GM19035 (cell line): Measurements from ENCODE around the gene PRLH.
A peak's percentile ranks its signal among the peaks of the same experiment; 100 is the strongest.

ENCODE experiments used
- ATAC-seq: cut with Tn5 transposase; IDR thresholded peaks from one replicate; pipeline ENCODE4 v1.9.1; 2021; ENCODE audit not compliant: unreplicated experiment

The PRLH gene

DNA sequence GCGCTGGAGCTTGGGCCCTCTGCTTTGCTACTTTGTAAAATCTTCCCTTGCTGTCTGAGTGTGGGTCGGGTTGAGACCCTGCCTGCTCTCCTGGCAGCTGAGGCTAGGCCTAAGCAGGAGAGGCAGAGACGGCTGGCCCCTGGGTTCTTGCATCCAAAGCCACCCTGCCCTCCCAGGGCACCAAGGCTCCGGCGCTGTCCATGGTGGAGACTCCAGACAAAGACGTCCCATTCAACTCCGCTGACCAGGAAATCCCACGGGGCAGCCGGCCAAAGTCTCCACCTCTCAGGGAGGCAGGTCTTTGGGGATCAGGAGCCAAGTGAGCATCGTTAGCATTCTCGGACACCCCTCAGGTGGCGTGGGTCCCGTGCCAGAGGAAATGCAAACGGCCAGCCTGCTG lies 2.6 kb upstream of the PRLH start:
- ATAC-seq, result no peak

DNA sequence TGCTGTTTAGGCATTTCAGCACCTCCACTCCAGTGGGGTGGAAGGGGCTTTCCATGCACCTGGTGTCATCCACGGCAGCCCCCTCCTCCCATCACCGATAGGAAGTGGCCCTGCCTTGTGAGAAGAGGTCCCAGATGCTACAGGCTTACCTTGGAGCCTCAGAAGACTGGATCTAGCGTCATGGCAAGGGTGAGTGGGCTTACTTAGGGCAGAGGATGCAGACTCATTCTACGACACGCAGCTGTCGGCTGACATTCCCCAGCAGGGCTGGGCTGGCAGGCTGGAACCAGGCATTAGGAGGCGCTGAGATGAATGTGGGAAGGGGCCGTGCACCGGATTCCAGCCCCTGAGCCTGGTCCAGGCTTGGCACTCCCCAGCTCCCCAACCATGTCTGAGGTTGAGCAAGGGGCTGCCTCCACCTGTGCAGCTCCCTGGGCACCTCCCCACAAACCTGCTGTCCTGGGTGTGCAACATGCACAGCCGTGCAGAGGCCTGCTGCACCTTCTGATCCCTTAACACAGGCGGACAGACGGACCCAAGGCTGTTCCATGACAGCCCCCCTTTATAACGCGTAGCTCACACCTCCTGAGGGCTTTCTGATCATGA lies 1.7 kb upstream of the PRLH start:
- ATAC-seq, result no peak

DNA sequence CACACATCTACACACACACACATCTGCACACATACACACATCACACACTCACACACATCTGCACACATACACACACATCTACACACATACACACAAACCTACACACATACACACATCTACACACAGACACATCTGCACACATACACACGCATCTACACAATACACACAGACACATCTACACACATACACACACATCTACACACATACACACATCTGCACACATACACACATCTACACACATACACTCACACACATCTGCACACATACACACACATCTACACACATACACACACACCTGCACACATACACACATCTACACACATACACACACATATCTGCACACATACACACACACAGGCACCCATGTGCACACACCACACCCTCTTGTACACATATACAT lies 400 bp upstream of the PRLH start:
- no peak for ATAC-seq

- ATAC-seq, result no peak
Observed at GRCh38 chr2:237567276-237568029, 1.1 kb downstream of the PRLH start.

DNA sequence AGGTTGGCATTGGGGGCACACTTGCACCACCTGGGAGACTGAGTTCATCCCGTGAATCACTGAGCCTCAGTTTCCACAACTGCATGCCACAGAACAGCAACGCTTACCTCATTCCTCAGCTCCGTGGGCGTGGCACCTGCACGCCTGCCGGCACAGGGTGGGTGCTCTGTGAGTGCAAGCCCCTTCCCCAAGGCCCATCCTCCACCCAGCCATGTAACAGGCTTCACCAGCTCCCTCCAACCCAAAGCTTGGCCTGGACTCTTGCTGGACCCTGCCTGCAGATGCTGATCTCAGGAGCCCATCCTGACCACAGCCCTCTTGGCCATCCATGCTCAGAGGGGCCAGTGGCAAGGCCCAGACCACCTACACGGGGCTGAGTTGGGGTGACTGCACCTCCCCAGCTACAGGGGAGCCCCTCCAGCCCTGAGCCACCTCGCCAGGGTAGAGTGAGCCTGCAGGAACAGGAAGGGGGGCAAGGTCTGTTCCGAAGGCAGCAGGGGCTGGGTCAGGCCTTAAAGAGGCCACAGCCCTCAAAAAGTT lies 1.8 kb downstream of the PRLH start:
- ATAC-seq, result no peak

DNA sequence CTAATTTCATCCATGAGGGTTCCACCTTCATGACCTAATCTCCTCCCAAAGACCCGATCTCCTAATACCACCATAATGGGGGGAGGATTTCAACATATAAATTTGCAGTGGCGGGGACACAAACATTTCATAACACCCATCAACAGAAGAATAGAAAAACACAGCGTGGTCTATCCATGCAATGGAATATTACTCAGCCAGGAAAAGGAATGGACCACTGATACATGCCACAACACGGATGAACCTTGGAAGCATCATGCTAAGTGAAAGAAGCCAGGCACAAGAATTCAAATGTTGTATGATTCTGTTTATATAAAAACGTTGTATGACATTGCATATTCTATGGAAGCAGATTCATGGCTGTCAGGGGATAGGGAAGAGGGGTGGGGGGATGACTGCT lies 2.7 kb downstream of the PRLH start:
- no peak for ATAC-seq

DNA sequence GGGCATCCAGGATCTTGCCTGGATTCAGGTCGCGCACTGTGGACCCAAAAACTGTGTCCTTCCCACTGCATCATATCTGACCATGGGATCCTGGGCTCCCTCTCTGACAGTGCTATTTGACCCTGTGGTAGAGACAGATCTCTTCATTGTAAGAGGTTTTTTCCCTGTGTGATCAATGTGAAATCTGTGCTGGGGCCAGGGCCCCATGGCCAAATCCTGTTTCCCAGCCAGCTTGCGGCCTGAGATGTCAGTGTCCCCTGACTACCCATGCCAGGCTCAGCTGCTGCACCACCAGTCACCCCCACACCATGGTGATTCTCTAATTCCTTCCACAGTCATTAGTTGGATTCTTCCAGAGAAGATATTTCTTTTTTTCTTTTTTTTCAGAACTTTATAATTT lies 3.5 kb downstream of the PRLH start:
- ATAC-seq, result no peak

- ATAC-seq, result no peak
Observed at GRCh38 chr2:237570776-237571335, 4.5 kb downstream of the PRLH start.

GRCh38 chr2:237571551-237571950 lies 5.2 kb downstream of the PRLH start:
- ATAC-seq, result no peak

DNA sequence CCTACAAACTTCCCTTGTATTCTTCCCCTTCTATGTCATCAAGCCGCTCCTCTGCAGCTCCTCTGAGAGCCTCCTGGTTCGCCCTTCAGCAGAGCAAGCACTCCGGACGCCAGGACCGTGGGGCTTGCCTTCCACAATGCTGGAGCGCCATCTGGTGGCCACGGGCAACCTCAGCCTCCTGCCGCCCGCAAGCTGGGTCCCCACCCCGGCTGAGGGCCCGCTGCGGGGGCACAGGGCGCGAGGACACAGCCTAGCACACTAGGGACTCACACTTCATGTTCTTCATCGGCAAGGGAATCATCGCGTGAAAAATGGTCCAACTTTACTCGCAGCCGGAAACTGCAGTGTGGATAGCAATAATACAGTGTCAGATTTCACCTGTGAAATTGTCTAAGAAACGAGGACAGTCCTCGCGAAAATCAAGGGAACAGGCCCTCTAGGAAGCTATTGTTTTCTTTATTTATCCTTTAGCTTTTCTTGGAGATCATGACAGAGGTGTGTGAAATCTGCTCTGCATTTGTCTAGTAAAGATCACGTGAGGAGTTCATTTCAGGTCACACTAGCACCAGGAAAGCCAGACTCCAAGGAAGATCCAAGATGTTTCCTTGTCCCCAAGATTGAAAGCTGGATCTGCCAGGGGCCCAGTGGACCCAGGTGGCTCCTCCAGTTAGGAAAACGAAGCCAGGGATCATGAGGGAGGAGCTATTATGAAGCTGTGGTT lies 5.8 kb downstream of the PRLH start:
- peak; percentile 90 for ATAC-seq

DNA sequence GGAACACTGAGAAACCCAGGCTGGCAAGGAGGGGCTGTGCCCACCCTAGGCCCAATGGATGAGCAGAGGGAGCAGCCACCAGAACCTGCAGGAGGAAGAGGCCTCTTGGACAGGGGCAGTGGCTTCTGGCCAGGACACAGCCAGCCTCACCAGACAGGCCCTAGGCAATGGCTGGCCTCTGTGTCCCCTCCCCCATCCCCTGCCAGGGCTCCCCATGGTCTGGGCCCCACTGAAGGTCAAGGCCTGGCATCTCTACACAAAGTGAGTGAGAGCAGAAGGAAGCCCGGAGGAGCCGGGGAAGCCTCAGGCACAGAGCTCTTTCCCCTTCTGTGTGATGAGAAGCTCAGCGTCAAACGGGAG lies 6.3 kb downstream of the PRLH start:
- ATAC-seq, result no peak

DNA sequence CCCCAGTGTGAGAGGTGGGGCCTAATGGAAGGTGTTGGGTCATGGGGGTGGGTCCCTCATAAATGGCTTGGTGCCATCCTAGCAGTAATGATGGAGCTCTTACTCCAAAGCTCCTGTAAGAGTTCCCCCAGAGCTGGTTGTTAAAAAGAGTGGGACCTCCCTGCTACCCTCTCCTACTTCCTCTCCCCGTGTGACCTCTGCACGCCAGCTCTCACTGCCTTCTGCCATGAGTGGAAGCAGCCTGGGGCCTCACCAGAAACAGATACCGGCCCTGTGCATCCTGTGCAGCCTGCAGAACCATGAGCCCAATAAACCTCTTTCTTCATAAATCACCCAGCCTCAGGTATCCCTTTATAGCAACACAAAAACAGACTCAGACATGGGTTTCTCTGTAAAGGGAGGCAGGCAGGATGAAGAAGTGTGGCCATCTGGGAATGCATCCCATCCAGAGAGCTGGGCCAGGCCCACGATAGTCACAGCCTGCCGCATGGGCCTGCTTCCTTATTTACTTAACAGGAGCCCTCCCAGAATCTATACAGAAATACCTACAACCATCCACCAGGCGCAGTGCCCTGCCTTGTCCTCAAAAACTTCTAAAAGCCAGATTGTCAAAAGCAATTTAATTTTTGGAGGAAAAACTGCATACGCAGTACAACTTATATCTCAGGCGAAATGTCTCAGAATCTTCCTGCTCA lies 7.5 kb downstream of the PRLH start:
- ATAC-seq, result no peak

- ATAC-seq, result no peak
Observed at GRCh38 chr2:237574467-237574866, 8.1 kb downstream of the PRLH start.

DNA sequence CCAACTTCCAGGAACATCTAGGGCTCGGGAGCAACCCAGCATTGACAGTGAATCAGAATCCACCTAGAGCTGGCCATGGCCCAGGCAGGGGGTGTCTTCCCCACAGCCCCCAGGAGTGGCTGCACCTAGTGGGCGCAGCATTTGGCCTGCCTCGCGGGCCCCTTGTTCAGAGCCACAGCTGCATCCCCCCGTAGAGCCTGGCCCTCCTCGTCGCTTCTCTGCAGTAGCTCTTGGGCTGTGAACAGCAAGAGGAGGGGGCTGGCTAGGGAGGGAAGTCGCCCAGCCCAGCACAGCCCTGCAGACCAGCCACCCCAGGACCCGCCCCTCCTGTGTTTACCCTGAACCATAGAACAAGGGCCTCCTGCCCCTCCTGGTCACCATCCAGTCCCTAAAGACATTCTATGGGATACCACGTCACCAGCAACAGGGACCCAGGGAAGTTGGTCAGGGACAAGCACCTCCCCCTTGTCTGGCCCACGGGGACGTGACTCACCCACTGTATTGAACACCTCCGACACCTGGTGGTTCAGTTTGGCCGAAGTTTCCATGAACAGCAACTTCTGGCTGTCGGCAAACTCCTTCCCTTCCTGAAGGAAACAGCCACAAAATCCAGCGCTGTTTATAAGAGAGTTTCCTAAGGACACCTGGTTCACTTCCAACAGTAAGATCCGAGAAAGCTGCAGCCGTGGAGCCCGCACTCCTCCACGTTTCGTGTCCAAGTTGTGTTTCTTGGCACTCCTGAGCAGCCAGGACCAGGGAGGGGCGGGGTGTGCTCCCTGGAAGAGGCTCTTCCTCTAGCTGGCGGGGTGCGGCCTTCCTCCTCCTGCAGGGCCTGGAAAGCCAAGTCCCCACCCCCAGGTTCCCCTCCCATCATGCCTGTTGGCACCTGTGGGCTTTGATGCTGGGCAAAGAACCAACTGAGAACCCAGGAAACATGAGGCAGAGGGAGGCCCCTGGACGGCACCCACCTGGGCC lies 8.8 kb downstream of the PRLH start:
- no peak for ATAC-seq

DNA sequence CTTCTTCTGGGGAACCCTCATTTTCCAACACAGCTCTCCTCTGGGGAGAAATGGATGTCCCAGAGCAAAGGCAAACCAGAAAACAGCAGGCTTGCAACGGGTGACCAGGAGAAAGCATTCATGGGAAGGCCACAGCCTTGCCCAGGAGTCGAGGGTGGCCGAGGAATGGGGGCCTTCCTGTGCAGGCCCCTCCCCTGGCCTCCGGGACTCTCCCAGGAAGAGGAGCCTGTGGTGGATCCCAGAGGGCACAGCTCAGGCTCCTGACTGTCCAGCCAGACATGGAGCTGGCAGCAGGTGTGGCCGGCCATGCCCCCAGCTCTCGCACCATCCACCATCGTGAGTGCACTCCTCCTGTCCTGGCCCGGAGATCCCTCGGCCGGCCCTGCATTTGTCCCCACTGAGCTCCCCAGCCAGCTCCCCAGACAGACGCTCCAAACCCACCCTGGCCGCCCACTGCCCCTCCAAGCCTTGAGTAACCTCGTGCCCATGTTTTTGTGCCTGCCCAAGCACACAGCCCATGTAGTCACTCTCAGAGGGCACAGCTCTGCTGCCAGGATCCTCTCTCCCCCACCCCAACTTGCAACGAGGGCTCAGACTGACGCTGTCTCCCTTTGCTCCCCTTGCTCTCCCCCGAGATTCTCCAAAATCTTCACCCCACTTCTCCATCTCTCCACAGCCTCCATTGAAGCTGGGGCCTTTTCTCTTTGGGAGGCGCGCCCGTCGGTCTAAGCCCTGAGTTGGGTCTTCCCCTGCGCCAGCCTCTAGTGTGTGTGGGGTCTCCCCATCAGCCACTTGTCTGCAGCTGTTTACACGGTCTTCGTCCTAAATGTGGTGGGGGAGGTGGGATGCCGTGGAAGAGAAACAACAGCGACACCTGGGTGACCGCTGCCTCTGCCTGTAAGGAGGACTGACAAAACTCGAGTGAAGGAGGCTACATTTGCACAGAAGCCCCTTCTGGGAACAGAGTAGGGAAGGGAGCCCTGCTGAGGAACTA lies 9.8 kb downstream of the PRLH start:
- no peak for ATAC-seq

GRCh38 chr2:237576974-237577373 lies 10.6 kb downstream of the PRLH start:
- ATAC-seq, result no peak

DNA sequence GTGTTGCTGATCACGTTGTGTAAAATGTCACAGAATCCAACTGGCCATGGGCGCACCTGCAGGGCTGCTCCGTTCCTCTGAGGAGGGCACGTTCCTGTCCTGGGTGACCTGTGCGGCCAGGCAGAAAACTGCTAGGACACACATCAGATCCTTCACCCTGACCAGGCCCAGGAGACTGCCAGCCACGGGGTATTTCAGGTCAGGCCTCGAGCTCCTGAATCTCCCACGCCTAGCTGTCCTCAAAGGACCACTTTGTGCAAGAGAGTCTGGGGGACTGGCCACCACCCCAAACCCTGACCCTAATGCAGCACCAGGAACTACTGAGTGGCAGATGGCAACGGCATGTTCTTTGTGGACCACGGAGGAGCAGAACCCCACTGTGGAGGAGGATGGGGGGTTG lies 11.1 kb downstream of the PRLH start:
- no peak for ATAC-seq

DNA sequence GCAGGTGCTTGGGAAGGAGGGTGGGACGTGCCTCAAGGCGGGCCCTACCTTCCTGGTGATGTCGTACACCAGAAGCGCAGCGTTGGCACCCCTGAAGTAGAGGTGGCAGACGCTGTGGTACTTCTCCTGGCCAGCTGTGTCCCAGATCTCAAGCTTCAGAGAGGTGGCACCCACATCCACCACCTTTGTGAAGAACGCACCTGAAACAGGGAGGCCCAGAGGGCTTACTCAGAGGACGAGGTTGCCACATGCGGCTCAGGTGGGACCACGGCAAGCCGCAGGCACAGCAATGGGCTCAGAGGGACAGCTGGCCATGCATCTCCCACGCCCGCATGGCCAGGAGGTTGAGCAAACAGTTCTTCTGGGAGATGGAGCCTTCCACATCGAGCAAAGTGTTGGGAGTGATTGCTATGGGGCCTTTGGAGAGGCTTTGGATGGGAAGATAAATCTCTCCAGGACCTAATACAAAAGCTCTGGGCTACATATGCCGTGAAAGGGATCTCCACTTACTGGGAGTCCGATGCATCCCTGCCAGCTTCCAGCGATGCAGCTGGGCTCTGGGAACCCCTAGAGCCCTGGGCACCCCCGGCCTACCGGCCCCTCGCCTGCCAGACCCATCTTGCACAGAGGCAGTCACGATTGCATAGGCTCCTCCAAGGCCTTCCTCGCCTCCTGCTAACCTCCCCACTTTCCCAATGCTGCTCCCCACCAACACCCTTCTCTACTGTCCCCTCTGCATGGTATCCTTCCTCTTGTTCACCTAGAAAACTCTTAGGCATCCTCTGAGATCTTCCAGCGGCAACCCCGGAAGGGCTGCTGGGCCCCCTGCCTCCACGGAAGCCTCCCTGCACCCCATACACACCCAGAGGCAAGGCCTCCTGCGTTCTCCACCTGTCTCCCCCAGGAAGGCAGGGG lies 11.8 kb downstream of the PRLH start:
- ATAC-seq, result no peak
